Epithelial cell of proximal tubule (primary cell): ENCODE measurements around the gene MAP4K2. TPM values are rescaled to one million over a fixed set of nuclear protein-coding genes. Genes with fewer than 3 reads are reported as not detected.
"Not testable (repeated sequence)": the region's sequence is repeated elsewhere in the genome, so short reads cannot be mapped to it uniquely, and the experiment has no call there.

Experiments
- DNase-seq: peaks from one replicate; pipeline ENCODE4 v3.0.0-alpha.2; 2011; ENCODE audit warnings: low read depth
- H3K4me3 ChIP-seq: 2 replicates; pipeline ENCODE4 v1.5.1; 2011; ENCODE audit warnings: low read depth, mild to moderate bottlenecking, low read length
- total RNA-seq: library from RNA; depleted of rRNA; stranded (reverse); fragments of >200 nt; gene quantifications from 2 replicates; pipeline ENCODE4 v1.2.3, GENCODE V29; 2015
- TF ChIP-seq, protein P1 (sequence below): conservative IDR thresholded peaks from 2 replicates; pipeline ENCODE4 v1.5.1; 2012; ENCODE audit warnings: low read depth, mild to moderate bottlenecking, low read length

MAP4K2 gene
- total RNA-seq, 1 donor from 2014 or later: 52.4 TPM

DNA sequence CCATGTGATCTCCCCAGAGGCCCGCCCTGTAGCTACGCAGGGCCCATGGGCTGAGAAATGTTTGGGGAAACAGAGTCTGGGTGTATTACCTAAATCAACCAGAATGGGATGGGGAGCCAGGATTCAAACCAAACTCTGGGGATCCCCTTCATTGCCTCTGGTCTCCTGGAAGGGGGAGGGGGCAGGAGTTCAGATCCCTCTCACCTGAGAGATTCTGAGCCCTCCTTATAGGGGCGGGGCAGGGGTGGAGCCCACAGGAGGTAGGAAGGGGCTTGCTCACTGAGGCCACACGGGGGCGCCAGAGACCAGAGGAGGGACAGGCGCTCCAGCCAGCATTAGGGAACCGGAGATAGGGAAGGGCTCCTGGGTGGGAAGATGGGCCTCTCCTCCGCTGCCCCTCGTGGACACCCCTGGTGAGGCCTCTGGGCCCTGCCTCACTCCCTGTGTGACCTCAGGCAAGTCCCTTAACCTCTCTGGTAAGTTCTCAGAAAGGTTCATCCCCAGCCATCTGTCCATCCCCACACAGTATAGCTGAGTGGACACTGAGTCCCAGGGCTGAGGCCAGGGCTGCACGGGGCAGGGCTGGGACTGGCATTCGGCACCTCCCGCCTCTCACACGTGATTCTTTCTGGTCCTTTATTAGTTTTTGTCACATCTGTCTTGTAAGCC lies 44.1 kb upstream of the MAP4K2 start:
- H3K4me3 ChIP-seq: no peak overlapping the region
- TF ChIP-seq, protein P1, sequence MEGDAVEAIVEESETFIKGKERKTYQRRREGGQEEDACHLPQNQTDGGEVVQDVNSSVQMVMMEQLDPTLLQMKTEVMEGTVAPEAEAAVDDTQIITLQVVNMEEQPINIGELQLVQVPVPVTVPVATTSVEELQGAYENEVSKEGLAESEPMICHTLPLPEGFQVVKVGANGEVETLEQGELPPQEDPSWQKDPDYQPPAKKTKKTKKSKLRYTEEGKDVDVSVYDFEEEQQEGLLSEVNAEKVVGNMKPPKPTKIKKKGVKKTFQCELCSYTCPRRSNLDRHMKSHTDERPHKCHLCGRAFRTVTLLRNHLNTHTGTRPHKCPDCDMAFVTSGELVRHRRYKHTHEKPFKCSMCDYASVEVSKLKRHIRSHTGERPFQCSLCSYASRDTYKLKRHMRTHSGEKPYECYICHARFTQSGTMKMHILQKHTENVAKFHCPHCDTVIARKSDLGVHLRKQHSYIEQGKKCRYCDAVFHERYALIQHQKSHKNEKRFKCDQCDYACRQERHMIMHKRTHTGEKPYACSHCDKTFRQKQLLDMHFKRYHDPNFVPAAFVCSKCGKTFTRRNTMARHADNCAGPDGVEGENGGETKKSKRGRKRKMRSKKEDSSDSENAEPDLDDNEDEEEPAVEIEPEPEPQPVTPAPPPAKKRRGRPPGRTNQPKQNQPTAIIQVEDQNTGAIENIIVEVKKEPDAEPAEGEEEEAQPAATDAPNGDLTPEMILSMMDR: peak; percentile 92
- DNase-seq: no peak

DNA sequence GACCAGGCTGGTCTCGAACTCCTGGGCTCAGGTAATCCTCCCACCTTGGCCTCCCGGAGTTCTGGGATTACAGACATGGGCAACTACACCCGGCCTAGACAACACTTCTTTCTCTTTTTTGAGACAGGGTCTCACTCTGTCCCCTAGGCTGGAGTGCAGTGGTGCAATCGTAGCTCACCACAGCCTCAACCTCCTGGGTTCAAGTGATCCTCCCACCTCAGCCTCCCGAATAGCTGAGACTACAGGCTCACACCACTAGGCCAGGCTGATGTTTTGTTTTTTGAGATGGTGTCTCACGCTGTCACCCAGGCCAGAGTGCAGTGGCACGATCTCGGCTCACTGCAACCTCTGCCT lies 42.7 kb upstream of the MAP4K2 start:
- H3K4me3 ChIP-seq, DNase-seq: not testable (repeated sequence)

DNA sequence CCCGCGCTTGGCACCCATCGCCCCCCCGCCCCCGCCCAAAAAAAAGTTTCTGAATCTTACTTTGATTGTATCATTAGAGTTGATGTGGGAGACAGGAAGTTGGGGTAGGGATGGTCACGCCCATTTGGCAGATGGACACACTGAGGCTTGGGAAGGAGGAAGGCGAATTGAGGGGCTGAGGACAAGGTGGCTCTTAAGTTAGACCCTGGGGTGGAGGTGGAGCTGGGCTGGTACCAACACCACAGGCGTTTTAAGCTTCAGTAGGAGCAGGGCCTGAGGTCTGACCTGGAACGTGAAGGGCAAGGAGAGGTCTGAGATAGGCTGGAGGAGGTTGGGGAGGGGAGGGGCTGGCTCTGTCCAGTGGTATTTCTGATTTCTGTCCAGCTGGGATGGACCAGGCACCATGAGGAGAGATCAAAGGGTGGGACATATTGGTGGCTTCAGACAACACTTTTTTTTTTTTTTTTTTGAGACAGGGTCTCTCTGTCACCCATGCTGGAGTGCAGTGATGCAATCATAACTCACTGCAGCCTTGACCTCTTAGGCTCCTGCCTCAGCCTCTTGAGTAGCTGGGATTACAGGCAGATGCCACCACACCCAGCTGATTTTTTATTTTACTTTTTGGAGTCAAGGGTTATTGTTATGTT lies 42.2 kb upstream of the MAP4K2 start:
- DNase-seq: no peak
- TF ChIP-seq, protein P1: no peak
- peak overlapping the region; percentile 54 for H3K4me3 ChIP-seq

DNA sequence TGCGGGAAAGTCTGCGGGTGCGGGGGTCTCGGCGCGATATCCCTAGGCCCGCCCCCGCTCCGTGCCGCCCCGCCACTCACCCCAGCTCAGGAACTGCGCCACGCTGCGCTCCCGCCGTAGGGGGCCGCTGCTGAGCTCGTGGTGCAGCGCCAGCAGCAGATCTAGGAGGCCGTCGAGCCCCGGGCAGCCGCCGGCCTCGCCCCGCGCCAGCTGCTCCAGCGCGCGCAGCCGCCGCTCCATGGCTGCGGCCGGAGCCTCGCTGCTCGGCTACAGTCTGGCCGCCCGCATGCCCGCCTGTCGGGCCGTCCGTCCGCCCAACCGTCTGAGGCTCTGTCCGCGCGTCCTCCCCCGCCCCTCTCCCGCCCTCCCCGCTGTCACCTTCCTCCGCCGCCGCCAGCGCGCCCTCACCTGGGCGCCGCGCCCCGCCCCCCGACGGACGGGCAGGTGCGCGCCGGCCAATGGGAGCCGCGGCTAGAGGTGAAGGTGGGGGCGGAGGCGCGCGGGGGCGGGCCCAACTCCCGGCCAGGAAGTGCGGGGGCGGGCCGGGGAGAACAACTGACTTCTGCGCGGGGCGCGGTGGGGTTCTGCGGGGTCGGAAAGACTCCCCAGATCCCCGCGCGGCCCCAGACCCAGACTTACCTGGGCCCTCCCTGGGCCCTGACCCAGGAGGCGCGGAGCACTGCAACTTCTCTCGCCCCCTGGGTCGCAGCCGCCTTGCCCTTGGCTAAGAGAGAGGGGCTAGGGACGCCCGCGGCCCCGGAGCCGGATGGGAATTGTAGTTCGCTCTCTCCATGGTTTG lies 41.5 kb upstream of the MAP4K2 start, which contains the start of gene CDC42BPG:
Gene CDC42BPG (minus strand): TSS at position 324 of the 799 bp plus-strand sequence. CDS start 84 bp downstream, at position 240.
- no peak for DNase-seq
- H3K4me3 ChIP-seq: peak within 1 kb of the TSS; percentile 54
- TF ChIP-seq, protein P1: peak; percentile 46

DNA sequence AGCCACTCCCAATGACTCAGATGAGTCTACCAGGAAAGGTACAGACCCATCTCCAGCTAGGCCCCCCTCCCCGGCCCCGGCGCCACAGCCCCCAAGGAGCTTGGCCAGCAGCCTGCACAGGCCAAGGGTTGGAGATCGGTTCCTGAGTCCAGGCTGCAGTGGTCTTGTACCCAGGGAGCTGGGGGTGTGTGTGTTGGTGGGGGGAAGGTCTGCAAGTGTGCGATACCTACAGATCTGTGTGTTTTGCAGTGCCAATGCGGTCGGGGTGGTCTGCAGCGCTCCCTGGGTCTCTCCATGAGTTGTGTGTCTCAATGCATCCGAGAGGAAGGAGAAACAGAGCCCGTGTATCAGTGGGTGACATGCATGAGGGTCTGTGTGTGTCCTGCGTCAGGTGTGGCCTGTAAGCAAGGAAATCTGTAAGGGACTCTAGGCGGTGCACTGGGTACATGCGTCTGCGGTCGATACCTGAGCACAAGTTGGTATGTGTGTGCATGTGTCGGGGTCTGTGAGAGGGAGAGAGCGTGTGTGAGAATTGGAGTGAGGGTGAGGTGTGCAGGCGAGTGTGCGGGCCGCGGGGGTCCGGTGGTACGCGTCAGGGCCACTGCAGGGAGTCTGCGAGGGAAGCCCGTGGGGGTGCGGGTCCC lies 40.8 kb upstream of the MAP4K2 start:
- no peak for DNase-seq
- peak overlapping the region; percentile 54 for H3K4me3 ChIP-seq
- TF ChIP-seq, protein P1: no peak

DNA sequence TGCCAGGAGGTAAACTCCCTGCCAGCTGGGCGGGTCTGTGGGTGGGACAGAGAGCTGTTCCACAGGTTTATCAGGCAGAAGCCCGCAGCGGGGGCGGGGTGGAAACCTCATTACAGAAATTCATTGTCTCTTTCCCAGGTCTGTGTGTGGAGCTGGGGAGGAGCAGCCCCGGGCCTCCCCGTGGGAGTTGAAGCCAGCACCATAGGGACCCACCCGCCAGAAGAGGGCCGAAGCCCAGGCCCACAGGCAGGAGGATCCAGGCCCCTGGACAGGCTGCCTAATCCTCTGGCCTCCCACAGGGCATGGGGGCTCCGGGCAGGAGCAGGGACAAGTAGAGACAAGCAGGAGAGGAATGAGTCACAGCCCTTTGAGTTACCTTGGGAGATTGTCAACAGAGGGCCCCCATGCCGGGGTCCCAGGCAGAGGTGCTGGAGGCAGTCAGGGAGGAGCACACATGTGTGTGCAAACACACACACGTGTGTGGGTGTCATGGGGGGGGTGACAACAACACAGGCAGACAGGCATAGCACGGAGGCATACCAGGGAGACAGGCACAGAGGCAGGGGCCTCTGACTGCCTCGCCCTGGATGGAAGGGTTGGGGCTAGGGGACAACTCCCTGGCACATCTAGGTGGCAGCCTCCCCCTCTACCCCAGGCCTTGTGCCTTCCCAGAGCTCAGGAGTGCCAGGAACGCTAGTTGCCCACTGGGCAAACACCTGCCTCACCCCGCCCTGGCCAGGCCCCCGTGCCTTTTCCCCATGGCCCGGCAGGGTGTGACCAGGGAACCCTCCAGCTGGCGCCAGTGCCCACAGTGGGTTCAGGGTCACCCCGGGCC lies 40.1 kb upstream of the MAP4K2 start:
- H3K4me3 ChIP-seq: peak overlapping the region; percentile 54
- TF ChIP-seq, protein P1: no peak
- DNase-seq: no peak
